ENCODE results near the gene CFI. TPM values are rescaled to one million over a fixed set of nuclear protein-coding genes. Genes with fewer than 3 reads are reported as not detected.

The CFI gene
- total and polyA plus RNA-seq, 2 donors (not counting 1 experiment from before 2014, with no cell fraction given) = not detected

- Histone ChIP-seq H3K27me3 (replicated peaks in 1 of 4; ENCODE audit: control extremely low read depth in 1 of 4, control insufficient read depth in 3 of 4, insufficient read depth in 4 of 4, low read length in 3 of 4) (no peaks in the 10 kb centered on the region), H3K4me2 (replicated peaks; ENCODE audit: low read depth, low read length, poor library complexity, severe bottlenecking) (no peak overlapping the region), H3K36me3 (replicated peaks in 1 of 2; ENCODE audit: control extremely low read depth in 1 of 2, control insufficient read depth in 1 of 2, extremely low read depth in 1 of 2, insufficient read depth in 2 of 2, low read length in 1 of 2) (peaks cover 4 to 13% of the 10 kb centered on the region in 2 experiments), H3K79me2 (ENCODE audit: control insufficient read depth, insufficient read depth, low read length) (peaks cover 36% of the 10 kb centered on the region), H4K20me1 (ENCODE audit: control insufficient read depth, insufficient read depth, low read length, poor library complexity, severe bottlenecking) (no peaks in the 10 kb centered on the region), H2AFZ (ENCODE audit: insufficient read depth, low read depth, low read length, poor library complexity, severe bottlenecking) (no peak overlapping the region), H3K27ac (ENCODE audit: low read length in 2 of 2) (no peak overlapping the region), H3K4me3 (ENCODE audit: control extremely low read depth in 1 of 5, extremely low read depth in 1 of 5, insufficient read depth in 1 of 5, low read depth in 2 of 5, low read length in 4 of 5) (no peak overlapping the region), H3K9me3 (ENCODE audit: control extremely low read depth in 1 of 3, control insufficient read depth in 2 of 3, insufficient read depth in 1 of 3, low read length in 2 of 3) (no peaks in the 10 kb centered on the region), H3K4me1 (ENCODE audit: control insufficient read depth in 2 of 2, insufficient read depth in 2 of 2, low read length in 2 of 2) (peaks cover 8 to 12% of the 10 kb centered on the region in 2 donors), H3K9ac (ENCODE audit: low read length) (no peak overlapping the region)
- Mint-ChIP-seq H3K27ac (no peak overlapping the region), H3K4me1 (peaks cover 7% of the 10 kb centered on the region), H3K4me3 (no peak overlapping the region), H3K9me3 (ENCODE audit: insufficient read depth) (no peaks in the 10 kb centered on the region), H3K27me3 (no peaks in the 10 kb centered on the region)
- DNase-seq (no peak), ATAC-seq (ENCODE audit: low read depth) (no peak)
- 97% methylated on average over 3 of the region's 7 CpGs for WGBS (ENCODE audit: insufficient coverage)
- CTCF ChIA-PET = no interaction called here
- no peak for TF ChIP-seq EZH2 (IDR thresholded peaks at IDR 0.05; ENCODE audit: borderline replicate concordance, insufficient read depth, low read depth, low read length, poor library complexity, severe bottlenecking)
- no peak for TF ChIP-seq CTCF (IDR thresholded peaks at IDR 0.05)
- intact Hi-C loops (cut with micrococcal nuclease) = no loop called here
- POLR2A ChIA-PET = interaction anchor here (0.6 kb wide), 1 partner anchor 14 kb away, joined by 4 read pairs; no protein-coding TSS in a partner anchor
These were observed 80.8 kb downstream of the CFI start for GRCh38 chr4:109721033-109721432.

GRCh38 chr4:109719604-109720003 is 82.2 kb downstream of the CFI start:
- no peak for TF ChIP-seq CTCF (IDR thresholded peaks at IDR 0.05)
- no peak for TF ChIP-seq EZH2 (IDR thresholded peaks at IDR 0.05; ENCODE audit: borderline replicate concordance, insufficient read depth, low read depth, low read length, poor library complexity, severe bottlenecking)
- Histone ChIP-seq H3K27me3 (replicated peaks in 1 of 4; ENCODE audit: control extremely low read depth in 1 of 4, control insufficient read depth in 3 of 4, insufficient read depth in 4 of 4, low read length in 3 of 4) (no peaks in the 10 kb centered on the region), H3K9ac (ENCODE audit: low read length) (no peak overlapping the region), H3K4me3 (ENCODE audit: control extremely low read depth in 1 of 5, extremely low read depth in 1 of 5, insufficient read depth in 1 of 5, low read depth in 2 of 5, low read length in 4 of 5) (no peak overlapping the region), H4K20me1 (ENCODE audit: control insufficient read depth, insufficient read depth, low read length, poor library complexity, severe bottlenecking) (no peaks in the 10 kb centered on the region), H3K9me3 (ENCODE audit: control extremely low read depth in 1 of 3, control insufficient read depth in 2 of 3, insufficient read depth in 1 of 3, low read length in 2 of 3) (no peaks in the 10 kb centered on the region), H3K4me2 (replicated peaks; ENCODE audit: low read depth, low read length, poor library complexity, severe bottlenecking) (no peak overlapping the region), H3K36me3 (replicated peaks in 1 of 2; ENCODE audit: control extremely low read depth in 1 of 2, control insufficient read depth in 1 of 2, extremely low read depth in 1 of 2, insufficient read depth in 2 of 2, low read length in 1 of 2) (peaks cover 6 to 18% of the 10 kb centered on the region in 2 experiments), H3K4me1 (ENCODE audit: control insufficient read depth in 2 of 2, insufficient read depth in 2 of 2, low read length in 2 of 2) (peaks cover 8 to 12% of the 10 kb centered on the region in 2 donors), H3K79me2 (ENCODE audit: control insufficient read depth, insufficient read depth, low read length) (peaks cover 26% of the 10 kb centered on the region), H2AFZ (ENCODE audit: insufficient read depth, low read depth, low read length, poor library complexity, severe bottlenecking) (no peak overlapping the region), H3K27ac (ENCODE audit: low read length in 2 of 2) (no peak overlapping the region)
- ChIA-PET CTCF (no interaction called here), POLR2A (no interaction called here)
- WGBS (ENCODE audit: insufficient coverage) = no CpG with 5 or more reads among the region's 4 CpGs
- H3K4me1 Mint-ChIP-seq = peaks cover 7% of the 10 kb centered on the region
- no peak overlapping the region for H3K4me3 Mint-ChIP-seq
- DNase-seq = no peak
- no peak for ATAC-seq (ENCODE audit: low read depth)
- no peak overlapping the region for H3K27ac Mint-ChIP-seq
- intact Hi-C loops (cut with micrococcal nuclease) = no loop called here
- H3K27me3 Mint-ChIP-seq = no peaks in the 10 kb centered on the region
- no peaks in the 10 kb centered on the region for H3K9me3 Mint-ChIP-seq (ENCODE audit: insufficient read depth)
